ENCODE data around the gene CCDC93.

Gene CCDC93

GRCh38 chr2:117921520-117921919 lies 92.3 kb downstream of the CCDC93 start:
- in situ Hi-C loops (cut with MboI; ENCODE audit: low sequenced_read_pairs): no loop called here

GRCh38 chr2:117918608-117919007 lies 95.3 kb downstream of the CCDC93 start:
- in situ Hi-C loops (cut with MboI; ENCODE audit: low sequenced_read_pairs): no loop called here

GRCh38 chr2:117917223-117917917 lies 96.5 kb downstream of the CCDC93 start:
- in situ Hi-C loops (cut with MboI; ENCODE audit: low sequenced_read_pairs): no loop called here

GRCh38 chr2:117902933-117903332 lies 110.9 kb downstream of the CCDC93 start:
- in situ Hi-C loops (cut with MboI; ENCODE audit: low sequenced_read_pairs): no loop called here

- in situ Hi-C loops (cut with MboI; ENCODE audit: low sequenced_read_pairs): no loop called here
Observed at GRCh38 chr2:117888897-117889296, 125.0 kb downstream of the CCDC93 start.

GRCh38 chr2:117885308-117885707 lies 128.6 kb downstream of the CCDC93 start:
- in situ Hi-C loops (cut with MboI; ENCODE audit: low sequenced_read_pairs): no loop called here

- in situ Hi-C loops (cut with MboI; ENCODE audit: low sequenced_read_pairs): no loop called here
Observed at GRCh38 chr2:117879003-117879402, 134.9 kb downstream of the CCDC93 start.

- in situ Hi-C loops (cut with MboI; ENCODE audit: low sequenced_read_pairs): no loop called here
Observed at GRCh38 chr2:117875786-117876185, 138.1 kb downstream of the CCDC93 start.

Data from hTERT RPE-1 (cell line).